Fibroblast of skin of left quadriceps (primary cell): Measurements from ENCODE around the gene PRKD2.
"Not testable (repeated sequence)": the region's sequence is repeated elsewhere in the genome, so short reads cannot be mapped to it uniquely, and the experiment has no call there.

Source experiments
- DNase-seq, 2 experiments: peaks; one replicate each; pipeline ENCODE4 v3.0.0-alpha.2; 2013; ENCODE audit warnings: low read depth in 2 of 2

The PRKD2 gene

GRCh38 chr19:46717034-46717715, at the start of gene PRKD2:
PRKD2 (minus strand) TSS chr19:46717114; CDS start chr19:46716370, 744 bp downstream.
- peak; percentile 62 to 65 for DNase-seq

GRCh38 chr19:46764817-46765291, 47.9 kb upstream of the PRKD2 start:
- no peak for DNase-seq

DNA sequence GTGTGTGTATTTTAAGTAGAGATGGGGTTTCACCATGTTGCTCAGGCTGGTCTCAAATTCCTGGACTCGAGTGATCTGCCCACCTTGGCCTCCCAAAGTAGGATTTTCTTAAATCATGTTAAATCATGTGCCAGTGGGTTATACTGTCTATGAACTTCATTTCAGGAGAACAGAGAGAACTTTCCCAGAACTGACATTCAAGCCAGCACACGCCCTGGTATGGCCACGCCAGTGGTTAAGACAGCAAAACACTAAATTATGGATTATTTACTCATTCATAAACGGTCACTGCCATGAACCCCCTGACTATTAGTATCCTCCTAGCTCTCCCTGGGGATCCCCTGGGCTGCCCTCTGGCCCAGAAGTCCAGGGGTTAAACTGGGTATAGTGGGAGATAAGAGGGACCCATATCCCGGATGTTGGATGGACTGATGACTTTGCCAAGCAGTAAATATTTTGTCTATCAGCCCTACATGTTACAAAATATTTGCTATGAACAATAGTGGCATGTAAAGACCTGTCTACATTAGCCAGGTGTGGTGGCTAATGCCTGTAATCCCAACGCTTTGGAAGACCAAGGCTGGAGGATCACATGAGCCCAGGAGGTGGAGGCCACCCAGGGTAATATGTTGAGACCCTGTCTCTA, 45.5 kb upstream of the PRKD2 start:
- no peak for DNase-seq

DNA sequence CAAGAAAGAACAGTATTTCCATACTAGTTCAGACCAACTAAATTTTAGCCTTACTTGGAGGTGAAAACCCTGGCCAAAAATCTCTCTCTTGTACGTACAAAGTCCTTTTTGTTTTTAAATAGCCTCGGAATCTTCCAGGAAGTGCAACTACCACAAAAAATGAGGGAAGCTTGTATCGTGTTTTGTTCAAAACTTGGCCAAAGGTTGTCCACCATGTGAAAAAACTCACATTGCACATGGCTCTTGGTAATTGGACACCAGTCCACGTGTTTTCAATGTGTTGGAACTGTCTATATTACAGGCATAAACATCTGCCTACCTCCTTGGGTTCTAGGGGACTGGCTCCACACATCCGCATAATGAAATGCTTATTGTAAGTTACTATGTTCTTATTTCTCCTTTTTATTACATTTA, 44.5 kb upstream of the PRKD2 start:
- DNase-seq, result peak; percentile 71 to 73

- not testable (repeated sequence) for DNase-seq
Measured at GRCh38 chr19:46760897-46761296, 44.0 kb upstream of the PRKD2 start.

DNA sequence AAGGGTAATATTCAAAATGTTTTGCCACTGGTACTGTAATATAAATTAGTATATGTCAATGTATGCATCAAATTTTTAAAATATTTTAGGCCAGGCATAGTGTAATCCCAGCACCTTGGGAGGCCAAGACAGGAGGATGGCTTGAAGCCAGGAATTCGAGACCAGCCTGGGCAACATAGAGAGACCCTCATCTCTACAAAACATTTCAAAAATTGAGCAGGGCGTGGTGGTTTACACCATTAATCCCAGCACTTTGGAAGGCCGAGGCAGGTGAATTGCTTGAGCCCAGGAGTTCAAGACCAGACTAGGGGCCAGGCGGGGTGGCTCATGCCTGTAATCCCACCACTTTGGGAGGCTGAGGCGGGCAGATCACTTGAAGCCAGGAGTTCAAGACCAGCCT, 43.4 kb upstream of the PRKD2 start:
- no peak for DNase-seq

- DNase-seq, result peak; percentile 99
Measured at GRCh38 chr19:46759817-46760333, 43.0 kb upstream of the PRKD2 start.

GRCh38 chr19:46759206-46759605, 42.3 kb upstream of the PRKD2 start:
- no peak for DNase-seq

DNA sequence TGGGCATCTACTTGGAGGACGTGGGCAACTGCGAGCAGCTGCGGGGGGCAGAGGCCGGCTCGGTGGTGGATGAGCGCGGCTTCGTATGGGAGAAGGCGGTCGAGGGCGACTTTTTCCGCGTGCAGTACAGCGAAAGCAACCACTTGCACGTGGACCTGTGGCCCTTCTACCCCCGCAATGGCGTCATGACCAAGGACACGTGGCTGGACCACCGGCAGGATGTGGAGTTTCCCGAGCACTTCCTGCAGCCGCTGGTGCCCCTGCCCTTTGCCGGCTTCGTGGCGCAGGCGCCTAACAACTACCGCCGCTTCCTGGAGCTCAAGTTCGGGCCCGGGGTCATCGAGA, 39.6 kb upstream of the PRKD2 start:
- DNase-seq, result no peak

GRCh38 chr19:46755853-46756543, 39.1 kb upstream of the PRKD2 start:
- no peak for DNase-seq

- no peak for DNase-seq
Measured at GRCh38 chr19:46755077-46755852, 38.4 kb upstream of the PRKD2 start.

DNA sequence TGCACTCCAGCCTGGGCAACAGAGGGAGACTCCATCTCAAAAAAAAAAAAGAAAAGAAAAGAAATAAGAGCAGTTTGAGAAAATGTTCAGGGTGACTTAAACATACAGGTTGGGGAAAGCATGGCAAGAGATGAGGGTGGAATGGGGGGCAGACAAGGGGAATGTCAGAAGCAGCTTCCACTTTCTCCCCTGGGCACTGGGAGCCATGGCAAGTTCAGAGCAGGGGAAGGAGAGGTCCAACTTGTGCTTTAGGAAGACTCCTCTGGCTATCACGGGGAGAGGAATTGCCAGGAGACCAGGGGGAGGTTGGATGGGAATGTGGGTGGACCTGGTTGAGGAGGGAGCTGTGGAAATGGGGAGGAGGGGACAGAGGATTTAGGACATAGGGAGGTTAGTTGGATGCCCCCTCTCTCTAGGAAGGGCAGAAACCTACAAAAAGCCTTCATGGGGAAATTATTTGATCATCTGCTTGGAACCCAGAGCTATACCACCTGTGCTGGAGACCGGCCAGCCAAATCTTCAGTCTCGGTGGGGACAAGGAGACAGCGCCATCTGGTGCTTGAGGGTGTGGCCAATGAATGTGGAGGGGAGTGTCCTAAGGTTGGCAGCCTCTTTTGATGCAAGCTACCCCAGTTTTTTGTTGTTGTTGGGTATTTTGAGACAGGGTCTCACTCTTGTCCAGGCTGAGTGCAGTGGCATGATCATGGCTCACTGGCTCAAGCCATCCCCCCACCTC, 36.7 kb upstream of the PRKD2 start:
- DNase-seq, result no peak

- no peak for DNase-seq
Measured at GRCh38 chr19:46748325-46749109, 31.6 kb upstream of the PRKD2 start.

DNA sequence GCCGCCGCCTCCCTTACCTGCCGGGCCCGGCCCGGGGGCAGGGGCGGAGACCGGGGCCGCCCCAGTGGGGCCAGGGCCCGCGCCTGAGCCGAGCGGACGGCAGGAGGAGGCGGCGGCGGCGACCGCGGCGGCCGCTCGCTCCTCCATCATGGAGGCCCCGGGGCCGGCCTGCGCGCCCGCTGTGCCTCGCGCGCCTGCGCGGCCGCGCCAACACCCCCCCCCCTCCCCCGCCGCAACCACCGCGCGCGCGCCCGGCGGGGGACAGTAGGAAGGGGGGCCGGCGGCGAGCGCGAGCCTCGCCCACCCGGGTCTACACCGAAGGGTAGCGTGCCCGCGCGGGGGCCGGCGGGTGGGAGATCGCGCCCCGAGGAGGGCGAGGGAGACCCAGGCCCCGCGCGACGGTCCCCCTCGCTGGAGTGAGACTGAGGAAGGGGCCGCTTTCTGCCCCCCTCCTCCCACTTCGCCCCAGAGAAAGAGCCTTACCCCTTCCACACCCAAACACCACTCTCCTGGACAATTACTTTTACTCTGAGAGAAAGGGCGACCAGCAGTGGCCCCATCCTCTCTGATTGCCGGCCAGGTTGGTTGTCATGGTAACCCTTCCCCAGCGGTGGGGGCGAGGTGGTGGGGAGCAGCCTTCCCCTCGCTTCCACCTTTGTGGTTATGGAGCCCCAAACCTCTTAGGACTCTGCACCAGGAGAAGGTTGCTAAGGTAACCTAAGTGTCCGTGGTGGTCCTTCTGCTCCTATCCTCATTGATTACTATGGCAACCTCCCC, 29.6 kb upstream of the PRKD2 start, which contains the start of gene STRN4:
STRN4 (minus strand) TSS at position 170 of the 777 bp plus-strand sequence; CDS start at position 150, 20 bp downstream.
- peak; percentile 21 to 27 for DNase-seq

DNA sequence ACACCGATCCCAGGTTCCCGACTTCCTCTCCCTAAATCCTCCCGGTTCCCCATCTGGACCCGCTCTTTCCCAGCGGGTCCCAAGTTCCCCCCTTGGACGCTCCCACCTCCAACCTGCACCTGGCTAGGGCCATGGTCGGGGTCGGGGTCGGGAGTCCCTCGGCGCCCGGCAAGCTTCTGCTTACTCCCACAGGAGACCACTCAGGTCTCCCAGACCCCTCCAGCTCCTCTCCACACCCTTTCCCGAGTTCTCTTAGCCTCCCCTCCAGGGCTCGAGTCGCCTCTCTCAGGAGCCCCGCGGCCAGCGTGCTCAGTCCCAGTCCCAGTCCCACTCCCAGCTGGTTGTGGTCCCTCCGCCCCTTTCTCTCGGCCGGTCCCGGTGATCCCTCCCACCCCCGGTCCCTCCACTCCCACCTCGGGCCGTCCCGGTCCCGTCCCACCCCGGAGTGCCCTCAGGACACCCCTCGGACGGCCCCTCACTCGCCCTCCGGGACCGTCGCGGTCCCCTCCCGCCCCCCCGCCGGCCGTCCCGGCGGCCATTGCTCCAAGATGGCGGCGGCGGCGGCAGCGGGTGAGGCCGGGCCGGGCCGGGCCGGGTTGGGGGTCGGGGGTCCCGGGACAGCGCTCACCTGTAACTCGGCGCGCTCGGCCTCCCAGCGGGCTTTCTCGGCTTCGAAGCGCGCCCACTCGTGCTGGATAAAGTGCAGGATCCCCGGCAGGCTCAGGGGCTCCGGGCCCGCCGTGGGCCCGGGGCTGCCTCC, 28.8 kb upstream of the PRKD2 start, which contains the start of gene FKRP:
FKRP (plus strand) TSS at position 537 of the 760 bp plus-strand sequence. CDS start 9,394 bp downstream, outside the sequence.
- DNase-seq, result no peak

- no peak for DNase-seq
Measured at GRCh38 chr19:46745030-46745429, 28.1 kb upstream of the PRKD2 start.

GRCh38 chr19:46744005-46744691, 27.2 kb upstream of the PRKD2 start:
- DNase-seq, result no peak

GRCh38 chr19:46742926-46743480, 26.1 kb upstream of the PRKD2 start:
- no peak for DNase-seq
